GM12891 (cell line): ENCODE data around the gene POLG2.

Experiments used
- POLR2A ChIP-seq: IDR thresholded peaks from 2 replicates; pipeline ENCODE4 v1.6.1; 2011; ENCODE audit warnings: low read depth, low read length, control low read depth
- TAF1 ChIP-seq: IDR thresholded peaks from 2 replicates; pipeline ENCODE4 v1.6.1; 2011; ENCODE audit warnings: low read depth, low read length, control low read depth

GRCh38 chr17:64509179-64509578 lies 12.3 kb upstream of the POLG2 start:
- TF ChIP-seq POLR2A: no peak
- no peak for TF ChIP-seq TAF1
